GM18951 (cell line): ENCODE results near the gene C7orf33.
"Not testable (repeated sequence)": the region's sequence is repeated elsewhere in the genome, so short reads cannot be mapped to it uniquely, and the experiment has no call there.

Experiments used
- POLR2A ChIP-seq: IDR thresholded peaks from 4 replicates; pipeline ENCODE4 v1.6.1; 2011; ENCODE audit warnings: mild to moderate bottlenecking; ENCODE audit not compliant: insufficient read length, insufficient read depth; ENCODE audit errors: extremely low read depth
- in situ Hi-C: fragments of 300-500 bp; cut with MboI; formaldehyde crosslinking; loops from one replicate; pipeline ENCODE4 v1.12.0; 2022; ENCODE audit warnings: low sequenced_read_pairs, mixed read lengths, inconsistent platforms; ENCODE audit not compliant: unreplicated experiment

Gene C7orf33

DNA sequence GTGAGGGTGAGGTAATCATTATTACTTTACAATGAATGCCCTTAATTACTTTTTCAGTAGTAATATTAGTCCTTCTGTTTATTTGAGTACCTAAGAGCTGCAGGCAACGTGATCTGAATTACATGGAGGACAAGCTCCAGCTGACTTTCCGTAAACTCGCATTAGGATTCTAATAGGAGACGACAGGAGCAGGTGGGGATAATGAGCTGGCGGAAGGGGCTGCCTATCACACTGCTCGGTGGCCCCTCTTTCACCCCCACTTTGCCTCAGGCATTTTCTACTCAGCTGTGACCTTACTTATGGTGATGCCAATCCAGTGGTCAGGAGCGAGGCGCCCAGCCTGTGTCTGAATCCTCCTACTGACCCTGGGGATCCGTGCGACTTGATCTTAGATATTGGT is at the start of gene C7orf33:
C7orf33 (plus strand) TSS at position 296 of the 400 bp plus-strand sequence. CDS start 160 bp downstream, outside the sequence.
- in situ Hi-C loops: no loop called here
- TF ChIP-seq POLR2A: no peak

DNA sequence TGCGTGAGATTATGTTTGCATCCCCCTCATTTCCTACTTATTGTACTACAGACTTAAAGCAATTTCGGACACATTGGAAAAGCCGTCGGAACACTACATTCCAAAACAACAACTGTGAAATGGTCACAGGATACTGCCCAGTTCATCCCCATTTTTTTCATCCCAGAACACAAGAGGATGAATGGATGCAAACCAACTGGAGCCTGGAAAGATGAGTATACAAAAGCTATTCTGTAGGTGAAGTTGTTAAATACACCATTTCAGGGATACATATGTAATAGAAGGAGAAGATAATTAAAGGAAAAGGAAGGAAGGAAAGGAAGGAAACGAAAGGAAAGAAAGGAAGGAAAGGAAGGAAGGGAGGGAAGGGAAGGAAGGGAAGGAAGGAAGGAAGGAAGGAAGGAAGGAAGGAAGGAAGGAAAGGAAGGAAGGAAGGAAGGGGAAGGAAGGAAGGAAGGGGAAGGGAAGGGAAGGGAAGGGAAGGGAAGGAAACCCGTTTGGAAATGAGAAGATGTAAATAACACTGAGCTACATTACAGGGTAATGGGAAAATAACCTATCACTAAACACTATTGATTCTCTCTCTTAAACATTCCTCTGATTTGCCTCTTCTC is 48.6 kb upstream of the C7orf33 start:
- TF ChIP-seq POLR2A: no peak
- in situ Hi-C loops: no loop called here

- in situ Hi-C loops: no loop called here
- no peak for TF ChIP-seq POLR2A
Measured at GRCh38 chr7:148543302-148543701, 47.3 kb upstream of the C7orf33 start.

GRCh38 chr7:148545172-148545571 is 45.4 kb upstream of the C7orf33 start:
- in situ Hi-C loops: no loop called here

GRCh38 chr7:148545932-148546331 is 44.6 kb upstream of the C7orf33 start:
- in situ Hi-C loops: no loop called here
- no peak for TF ChIP-seq POLR2A

More at GRCh38 chr7:148545172-148545571, 45.4 kb upstream of the C7orf33 start:
- TF ChIP-seq POLR2A: no peak

DNA sequence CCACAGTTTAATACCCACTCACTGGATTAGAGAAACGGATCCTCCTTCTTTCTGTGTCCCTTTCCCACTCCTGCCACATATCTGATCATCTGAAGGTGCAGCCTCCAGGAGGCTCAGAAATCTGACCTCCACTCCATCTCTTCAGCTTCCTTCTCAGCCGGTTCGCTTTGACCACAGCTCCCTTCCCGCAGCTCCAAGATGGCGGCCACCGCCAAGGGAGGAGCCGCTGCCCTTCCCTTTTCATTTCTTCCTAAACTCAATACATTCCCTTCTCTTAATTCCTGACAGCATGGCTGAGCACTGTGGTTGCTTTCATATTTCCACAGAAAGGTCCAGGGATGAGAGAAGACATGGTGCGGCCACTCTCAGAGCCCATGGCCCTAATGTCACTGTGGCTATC is 43.7 kb upstream of the C7orf33 start:
- in situ Hi-C loops: no loop called here
- TF ChIP-seq POLR2A: no peak

DNA sequence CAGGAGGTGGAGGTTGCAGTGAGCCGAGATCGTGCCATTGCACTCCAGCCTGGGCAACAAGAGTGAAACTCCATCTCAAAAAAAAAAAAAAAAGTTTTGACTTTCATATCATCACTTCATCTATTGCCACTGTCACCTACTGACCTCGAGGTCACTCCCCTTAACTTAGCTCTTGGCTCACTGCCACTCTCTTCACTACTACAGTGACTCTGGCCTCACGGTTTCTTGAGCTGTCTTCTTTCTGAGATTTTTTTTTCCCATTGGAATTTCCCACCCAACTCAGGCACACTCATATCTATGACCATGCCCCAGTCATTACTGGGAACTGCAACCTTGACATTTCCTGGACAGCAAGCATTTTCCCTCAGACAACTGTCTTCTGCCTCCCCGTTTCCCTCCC is 42.6 kb upstream of the C7orf33 start:
- no peak for TF ChIP-seq POLR2A
- in situ Hi-C loops: no loop called here

DNA sequence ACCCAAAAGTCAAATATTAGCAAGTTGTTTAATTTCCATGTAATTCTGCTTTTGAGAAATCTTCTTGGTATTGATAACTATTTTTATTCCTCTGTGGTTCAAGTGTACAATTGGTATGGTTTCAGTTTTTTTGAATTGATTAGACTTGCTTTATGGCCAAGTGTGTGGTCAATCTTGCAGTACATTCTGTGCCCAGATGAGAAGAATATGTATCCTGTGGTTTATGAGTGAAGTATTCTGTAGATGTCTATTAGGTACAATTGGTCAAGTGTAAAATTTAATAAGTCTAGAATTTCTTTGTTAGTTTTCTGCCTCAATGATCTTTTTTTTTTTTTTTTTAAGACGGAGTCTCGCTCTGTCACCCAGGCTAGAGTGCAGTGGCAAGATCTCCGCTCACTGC is 36.6 kb upstream of the C7orf33 start:
- in situ Hi-C loops: no loop called here

GRCh38 chr7:148556892-148557291 is 33.7 kb upstream of the C7orf33 start:
- in situ Hi-C loops: no loop called here
- TF ChIP-seq POLR2A: no peak

More for the DNA sequence above, 36.6 kb upstream of the C7orf33 start:
- TF ChIP-seq POLR2A: no peak

DNA sequence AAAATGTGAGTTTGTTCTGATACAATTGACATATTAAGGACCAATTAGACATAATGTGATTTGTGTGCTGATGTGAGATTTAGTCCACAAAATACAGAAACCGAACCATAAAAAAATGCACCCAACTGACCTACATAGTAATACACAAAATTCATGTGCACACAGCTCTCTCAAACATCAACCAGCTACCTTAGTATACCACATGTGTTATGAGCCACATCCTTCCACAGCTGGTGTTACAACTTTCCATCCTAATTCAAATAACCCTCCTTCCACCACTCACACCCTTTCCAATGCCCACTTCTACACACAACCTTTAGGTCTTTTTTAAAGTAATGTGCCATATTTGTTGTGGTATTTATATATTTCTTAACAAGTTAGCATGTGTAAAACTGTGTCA is 31.7 kb upstream of the C7orf33 start:
- no peak for TF ChIP-seq POLR2A
- in situ Hi-C loops: no loop called here

GRCh38 chr7:148561099-148561498 is 29.5 kb upstream of the C7orf33 start:
- in situ Hi-C loops: no loop called here
- no peak for TF ChIP-seq POLR2A

- TF ChIP-seq POLR2A: no peak
- in situ Hi-C loops: no loop called here
Measured at GRCh38 chr7:148563583-148564274, 26.8 kb upstream of the C7orf33 start.

DNA sequence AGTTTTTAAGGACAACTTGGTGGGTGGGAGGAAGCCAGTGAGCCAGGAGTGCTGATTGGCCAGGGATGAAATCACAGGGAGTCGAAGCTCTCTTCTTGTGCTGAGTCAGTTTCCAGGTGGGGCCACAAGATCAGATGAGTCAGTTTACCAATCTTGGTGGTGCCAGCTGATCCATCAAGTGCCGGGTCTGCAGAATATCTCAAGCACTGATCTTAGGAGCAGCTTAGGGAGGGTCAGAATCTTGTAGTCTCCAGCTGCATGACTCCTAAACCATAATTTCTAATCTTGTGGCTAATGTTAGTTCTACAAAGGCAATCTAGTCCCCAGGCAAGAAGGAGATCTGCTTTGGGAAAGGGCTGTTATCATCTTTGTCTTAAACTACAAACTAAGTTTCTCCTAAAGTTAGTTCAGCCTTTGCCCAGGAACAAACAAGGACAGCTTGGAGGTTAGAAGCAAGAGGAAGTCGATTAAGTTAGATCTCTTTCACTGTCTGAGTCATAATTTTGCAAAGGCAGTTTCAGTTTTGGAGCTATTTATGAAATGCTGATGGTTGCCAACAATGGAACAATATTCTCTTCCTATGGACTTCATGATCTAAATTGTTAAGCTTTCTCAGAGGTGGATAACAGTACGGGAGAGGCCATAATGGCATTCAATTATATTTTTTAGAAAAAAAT is 26.2 kb upstream of the C7orf33 start:
- in situ Hi-C loops: not testable (repeated sequence)

DNA sequence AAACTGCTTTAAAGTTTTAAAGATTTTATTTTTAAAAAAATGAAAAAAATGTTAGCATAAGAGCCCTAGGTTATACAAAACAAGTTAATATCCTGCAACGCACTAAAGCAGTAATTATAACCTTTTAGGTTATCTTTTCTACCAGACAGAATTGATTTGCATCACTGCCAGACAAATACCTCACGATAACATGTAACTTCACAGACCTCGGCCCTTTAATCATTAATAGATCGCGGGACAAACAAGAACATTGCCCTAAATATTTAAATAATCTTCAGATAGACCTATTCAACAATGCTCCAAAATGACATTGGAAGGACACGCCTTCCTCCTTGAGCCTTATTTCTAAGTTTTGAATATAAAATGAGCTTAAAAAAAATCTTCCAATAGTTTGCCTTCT is 23.8 kb upstream of the C7orf33 start:
- in situ Hi-C loops: no loop called here
- no peak for TF ChIP-seq POLR2A

- TF ChIP-seq POLR2A: no peak
- in situ Hi-C loops: no loop called here
Measured at GRCh38 chr7:148567524-148567923, 23.0 kb upstream of the C7orf33 start.
